Smooth muscle cell of the brain vasculature (primary cell): ENCODE measurements around the gene POMZP3.
A peak's percentile ranks its signal among the peaks of the same experiment; 100 is the strongest.
"Not testable (repeated sequence)": the region's sequence is repeated elsewhere in the genome, so short reads cannot be mapped to it uniquely, and the experiment has no call there.

Experiments used
- DNase-seq: peaks from one replicate; pipeline ENCODE4 v3.0.0-alpha.2; 2012; ENCODE audit warnings: low read depth, low spot score

Gene POMZP3

DNA sequence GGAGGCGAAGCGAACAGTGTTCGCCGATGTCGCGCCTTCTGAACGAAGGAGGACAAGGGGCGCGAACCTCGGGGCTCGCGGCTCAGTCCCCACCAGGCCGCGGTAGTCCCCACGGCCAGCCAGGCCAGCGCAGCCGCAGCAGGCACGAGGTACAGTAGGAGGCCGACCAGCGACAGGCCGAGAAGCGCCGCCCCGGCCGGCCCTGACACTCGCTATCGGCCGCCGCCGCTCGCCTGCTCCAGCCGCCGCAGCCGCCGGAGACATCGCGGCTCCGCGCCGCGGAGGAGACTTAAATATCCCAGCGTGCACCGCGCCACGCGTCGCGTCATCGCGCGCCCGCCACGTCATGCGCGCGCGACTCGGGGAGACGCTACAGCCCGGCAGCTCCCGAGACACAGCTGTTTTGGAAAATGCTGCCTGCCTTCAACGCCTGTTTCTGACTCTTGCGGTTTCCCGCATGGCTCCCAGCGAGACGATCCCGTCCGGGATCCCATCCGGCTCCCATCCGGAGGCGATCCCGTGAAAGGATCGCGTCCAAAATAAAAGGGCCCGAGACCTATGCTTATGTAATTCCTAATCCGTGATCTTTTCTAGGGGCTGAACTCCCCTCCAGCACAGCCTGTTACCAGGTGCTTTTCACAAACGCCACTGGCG is at the start of gene POMZP3:
POMZP3 (minus strand) TSS at position 291 of the 654 bp plus-strand sequence. CDS start 1,215 bp downstream, outside the sequence.
- DNase-seq = not testable (repeated sequence)

DNA sequence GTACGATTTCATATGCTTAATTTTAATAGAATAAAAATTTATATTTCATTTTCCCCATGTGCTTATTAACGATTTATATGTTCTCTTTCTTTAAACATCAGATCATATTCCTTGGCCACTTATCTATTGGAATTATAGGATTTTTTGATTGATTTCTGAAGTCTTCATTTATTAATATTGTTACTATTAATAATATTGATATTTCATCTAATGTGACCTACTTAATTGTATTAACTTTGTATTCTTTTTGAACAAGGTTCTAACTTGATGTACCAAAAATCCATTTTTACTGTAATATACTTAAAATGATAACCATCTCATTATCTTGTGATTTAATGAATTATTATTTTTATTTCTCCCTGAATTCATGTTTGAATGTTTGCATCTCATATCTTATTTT is 48.7 kb upstream of the POMZP3 start:
- not testable (repeated sequence) for DNase-seq

DNA sequence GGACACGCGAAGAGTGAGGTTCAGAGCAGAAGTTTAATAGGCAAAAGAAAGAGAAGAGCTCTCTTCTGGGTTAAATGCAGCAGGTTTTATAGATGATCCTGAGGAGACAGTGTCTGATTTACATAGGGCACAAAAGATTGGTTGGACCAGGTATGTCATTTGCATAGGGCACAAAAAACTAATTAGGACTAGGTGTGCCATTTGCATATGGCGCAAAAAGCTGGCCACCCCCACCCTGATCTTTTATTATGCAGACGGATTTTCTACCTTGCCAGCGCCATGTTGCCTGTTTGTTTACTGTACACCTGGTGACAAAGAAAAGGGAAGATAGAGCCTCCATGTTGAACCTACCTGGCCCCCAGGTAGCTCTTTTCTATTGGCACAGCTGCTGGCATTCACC is 46.3 kb upstream of the POMZP3 start:
- DNase-seq = not testable (repeated sequence)

DNA sequence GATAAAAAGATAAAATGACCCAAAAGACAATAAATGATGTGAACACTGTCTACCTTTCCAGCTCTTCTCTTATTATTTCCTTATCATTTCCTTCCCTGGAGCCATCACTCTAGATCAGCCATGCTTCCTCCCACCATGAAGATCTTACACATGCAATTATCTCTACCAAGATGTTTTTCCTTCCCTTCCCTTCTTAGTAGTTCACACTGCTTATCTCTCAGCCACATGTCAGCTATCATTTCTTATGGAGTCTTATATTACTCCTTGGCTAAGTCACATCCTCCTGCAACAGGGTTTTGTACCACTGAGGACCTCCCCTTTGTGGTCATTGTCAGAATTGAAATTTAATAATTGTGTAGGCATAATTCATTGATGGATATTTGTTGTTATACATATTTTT is 32.1 kb upstream of the POMZP3 start:
- DNase-seq = not testable (repeated sequence)

DNA sequence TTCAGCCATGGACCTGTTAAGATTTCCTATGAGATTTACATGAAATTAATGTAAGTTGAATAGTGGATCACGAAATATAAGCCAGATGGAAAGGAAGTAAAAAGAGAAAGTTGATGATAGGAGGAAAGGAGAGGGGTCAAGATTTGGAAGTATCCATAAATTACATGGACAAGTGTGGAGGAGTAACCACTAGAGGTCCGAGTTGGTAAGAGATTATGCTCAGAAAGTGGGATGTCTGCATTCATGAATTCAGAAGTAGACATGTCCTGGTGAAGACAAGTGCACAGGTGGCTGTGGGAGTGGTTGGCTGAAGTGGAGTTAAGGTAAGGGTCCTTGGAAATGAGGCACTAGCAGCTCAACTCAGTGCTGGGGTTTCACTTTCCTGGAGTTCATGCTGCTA is 29.3 kb upstream of the POMZP3 start:
- DNase-seq = not testable (repeated sequence)

DNA sequence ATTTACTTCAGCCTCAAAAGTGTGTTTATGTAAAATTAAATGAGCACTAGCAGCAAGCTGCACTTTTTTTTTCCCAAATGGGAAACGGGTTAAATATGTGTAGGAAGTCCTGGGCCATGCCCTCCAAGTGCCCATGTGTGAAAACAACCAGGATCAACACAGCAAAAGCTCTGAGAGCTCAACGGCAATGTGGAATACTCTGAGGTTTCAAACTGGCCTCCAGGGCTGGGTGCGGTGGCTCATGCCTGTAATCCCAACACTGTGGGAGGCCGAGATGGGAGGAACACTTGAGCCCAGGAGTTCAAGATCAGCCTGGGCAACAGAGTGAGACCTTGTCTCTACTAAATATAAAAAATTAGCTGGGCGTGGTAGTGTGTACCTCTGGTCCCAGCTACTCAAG is 15.5 kb upstream of the POMZP3 start:
- DNase-seq = not testable (repeated sequence)

DNA sequence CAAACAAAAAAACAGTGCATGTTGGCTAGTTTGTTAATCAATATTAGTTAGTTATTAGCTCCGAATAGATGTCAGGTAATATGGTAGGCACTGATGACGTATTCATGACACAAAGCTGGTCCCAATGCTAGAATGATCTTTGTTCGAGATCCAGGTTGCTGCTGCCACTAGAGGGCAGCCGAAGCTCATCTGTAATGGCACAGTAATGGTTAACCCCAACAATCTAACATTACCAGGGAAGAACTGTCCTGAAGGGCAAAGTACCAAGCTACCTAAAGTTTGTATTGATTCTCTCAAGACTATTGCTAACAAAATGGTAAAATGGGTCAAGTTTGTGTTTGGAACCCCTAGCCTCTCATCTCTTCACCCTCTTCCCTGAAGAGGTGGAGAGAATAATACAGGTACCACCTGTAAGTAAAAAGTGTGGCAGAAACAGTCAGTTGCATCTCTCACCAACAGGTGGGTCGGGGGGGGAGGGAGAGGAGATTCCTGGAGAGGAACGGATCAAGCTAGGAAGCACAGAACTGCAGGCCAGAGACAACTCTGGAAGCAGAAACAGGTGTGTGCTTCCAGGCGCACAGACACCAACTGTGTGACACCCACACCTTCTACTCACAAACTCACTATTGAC is 10.1 kb upstream of the POMZP3 start:
- not testable (repeated sequence) for DNase-seq

DNA sequence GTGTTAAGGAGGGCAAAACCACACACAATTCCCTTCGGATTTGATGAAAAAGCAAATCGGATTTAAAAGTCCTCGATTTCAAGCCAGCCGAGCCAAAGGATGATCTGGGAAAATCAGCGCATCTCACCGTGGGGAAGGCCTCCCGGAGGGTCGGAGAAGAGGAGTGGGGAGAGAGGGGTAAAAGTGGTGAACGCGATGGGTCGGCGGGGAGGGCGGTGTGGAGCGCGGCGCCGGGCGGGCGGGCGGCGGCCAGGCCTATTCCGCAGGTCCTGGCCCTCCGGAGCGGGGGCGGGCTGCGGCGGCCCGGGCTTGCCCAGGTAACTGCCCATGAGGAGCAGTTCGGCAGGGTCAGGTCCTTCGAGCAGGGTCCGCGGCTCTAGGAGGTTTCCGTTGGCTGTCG is 498 bp downstream of the POMZP3 start:
- DNase-seq = not testable (repeated sequence)

DNA sequence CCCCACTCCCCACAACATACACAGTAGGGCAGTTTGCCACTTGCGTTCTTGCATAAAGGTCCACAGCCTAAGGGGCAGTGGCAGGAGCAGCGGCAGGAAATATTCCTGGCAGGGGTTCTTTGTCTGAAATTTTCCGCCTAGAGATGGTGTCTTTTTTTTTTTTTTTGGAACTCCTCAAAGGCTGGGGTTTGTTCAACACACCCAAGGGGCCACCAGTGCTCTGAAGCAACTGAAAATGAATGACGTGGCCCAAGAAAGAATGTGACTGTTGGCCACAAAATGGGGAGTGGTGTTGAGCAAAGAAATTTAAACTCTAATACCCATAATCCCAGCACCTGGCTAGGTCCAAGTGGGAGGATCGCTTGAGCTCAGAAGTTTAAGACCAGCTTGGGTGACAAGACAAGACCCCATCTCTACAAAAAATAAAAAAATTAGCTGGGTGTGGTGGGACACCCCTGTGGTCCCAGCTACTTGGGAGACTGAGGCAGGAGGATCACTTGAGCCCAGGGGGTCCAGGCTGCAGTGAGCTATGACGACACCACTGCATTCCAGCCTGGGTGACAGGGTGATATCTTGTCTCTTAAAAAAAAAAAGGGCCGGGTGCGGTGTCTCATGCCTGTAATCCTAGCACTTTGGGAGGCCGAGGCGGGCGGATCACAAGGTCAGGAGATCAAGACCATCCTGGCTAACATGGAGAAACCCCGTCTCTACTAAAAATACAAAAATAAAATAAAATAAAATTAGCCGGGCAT is 7.5 kb downstream of the POMZP3 start:
- DNase-seq = not testable (repeated sequence)

DNA sequence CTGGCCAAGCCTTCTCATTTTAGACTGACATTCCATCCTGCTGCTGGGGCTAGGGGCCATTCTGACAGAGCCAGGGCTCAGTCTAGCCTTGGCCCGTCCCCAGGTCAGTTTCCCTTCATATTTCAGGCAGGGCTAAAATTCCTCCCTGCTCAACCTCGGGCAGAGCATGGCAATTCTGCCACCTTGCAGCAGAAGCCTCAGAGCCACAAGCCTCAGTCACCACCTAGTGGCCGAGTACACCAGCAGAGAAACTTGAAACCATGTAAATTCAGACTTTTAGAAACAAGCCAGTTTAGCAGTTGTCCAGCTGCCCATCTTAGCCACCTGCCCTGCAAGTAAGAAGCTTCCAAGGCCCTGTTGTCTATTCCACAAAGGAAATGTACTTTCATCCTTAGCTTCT is 13.3 kb downstream of the POMZP3 start:
- DNase-seq = not testable (repeated sequence)

DNA sequence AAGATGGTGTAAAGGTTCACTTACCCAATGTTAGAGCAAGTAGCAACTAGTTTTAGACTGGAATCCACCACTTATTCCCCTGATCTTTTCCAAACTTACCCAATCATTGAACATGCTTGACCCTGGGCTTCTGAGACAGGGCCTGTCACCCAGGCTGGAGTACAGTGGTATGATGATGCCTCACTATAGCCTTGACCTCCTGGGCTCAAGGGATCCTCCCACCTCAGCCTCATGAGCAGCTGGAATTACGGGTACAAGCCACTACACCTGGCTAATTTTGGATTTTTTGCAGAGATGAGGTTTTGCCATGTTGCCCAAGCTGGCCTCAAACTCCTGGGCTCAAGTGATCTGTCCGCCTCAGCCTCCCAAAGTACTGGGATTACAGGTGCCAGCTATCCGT is 14.8 kb downstream of the POMZP3 start:
- DNase-seq = not testable (repeated sequence)

DNA sequence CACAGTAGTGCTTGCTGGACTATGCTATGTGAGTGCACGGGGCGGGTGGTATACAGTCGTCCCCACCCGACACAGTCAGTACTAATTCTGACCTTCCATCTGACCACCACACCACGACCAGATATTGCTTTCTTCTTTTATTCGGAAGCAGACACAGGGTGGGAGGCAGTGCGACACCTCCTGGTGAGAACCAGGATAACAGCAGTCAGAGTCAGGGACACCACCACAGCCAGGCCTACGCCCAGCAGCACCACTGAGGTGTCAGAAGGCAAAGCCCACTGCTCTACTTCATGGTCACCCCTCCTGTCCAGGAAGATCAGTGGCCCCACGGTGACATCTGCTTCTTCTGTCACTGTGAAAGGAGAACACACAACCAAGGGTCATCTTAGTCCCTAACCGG is 17.2 kb downstream of the POMZP3 start:
- DNase-seq = not testable (repeated sequence)

DNA sequence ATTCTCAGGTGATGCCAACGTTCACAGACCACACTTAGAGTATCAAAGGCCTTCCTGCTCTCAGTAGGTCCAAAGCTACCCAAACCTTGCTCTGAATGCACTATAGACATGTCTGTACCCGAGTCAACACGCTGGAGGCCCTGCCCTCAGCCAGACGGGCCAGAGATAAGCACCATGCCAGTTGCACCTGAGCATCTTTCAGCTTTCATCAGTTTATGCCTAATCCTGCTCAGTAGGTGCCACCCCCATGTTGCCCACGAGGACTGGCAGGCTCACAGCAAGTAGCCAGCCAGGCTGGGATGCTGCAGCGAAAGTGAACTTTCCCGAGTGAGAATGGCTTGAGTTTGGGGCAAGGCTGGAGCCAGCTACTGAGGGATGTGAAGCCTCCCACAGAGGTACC is 18.6 kb downstream of the POMZP3 start:
- DNase-seq = not testable (repeated sequence)

DNA sequence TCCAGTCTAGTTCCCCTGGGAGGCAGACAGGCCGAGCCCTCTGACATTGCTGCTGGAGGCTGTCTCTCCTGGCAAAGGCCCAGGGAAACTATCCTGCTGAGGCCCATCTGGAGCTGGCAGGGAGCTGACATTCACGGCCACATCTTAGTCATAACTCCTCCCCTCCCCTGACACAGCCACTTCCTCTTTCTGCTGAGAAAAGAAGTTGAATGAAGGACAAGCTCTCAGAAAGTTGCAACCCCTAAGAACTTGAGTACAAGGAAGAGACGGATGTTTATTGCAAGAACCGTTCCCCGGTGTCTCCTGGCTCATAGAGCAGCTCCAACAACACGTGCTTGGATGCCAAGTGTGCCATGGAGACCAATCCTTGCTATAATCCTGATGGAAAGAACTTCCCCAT is 21.1 kb downstream of the POMZP3 start:
- DNase-seq = peak; percentile 70

DNA sequence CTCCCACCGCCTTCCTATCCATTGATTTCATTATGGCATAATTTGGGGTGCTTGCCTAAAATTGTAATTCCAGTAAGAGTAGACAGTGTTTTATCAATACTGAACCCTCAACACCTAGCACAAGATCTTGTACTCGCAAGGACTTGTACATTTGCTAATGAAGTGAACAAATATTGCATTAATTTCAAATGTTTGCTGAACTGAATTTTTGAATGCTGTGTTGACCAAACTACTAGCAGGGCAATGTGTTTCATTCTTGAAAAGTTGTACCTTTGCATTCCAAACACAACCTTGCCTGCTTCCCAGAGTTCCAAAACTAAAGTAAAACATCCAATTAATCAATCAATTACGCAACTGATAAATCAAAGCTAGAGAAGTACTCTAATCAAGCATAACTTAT is 26.4 kb downstream of the POMZP3 start:
- DNase-seq = not testable (repeated sequence)

DNA sequence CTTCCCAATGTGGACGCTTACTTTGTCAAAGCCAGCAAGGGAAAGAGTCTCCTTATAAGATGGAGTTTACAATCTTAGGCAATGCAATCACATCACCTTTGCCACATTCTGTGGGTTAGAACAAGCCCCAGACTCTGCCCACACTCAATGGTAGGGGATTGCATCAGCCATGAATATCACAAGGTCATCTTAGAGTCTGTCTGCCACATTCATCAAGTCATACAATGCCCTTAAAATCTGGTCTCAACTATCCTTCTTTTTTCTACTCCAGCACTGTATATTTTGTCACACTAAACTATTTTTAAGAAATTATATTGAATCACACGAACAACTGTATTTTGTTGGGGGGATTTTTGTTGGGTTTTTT is 27.0 kb downstream of the POMZP3 start:
- not testable (repeated sequence) for DNase-seq

DNA sequence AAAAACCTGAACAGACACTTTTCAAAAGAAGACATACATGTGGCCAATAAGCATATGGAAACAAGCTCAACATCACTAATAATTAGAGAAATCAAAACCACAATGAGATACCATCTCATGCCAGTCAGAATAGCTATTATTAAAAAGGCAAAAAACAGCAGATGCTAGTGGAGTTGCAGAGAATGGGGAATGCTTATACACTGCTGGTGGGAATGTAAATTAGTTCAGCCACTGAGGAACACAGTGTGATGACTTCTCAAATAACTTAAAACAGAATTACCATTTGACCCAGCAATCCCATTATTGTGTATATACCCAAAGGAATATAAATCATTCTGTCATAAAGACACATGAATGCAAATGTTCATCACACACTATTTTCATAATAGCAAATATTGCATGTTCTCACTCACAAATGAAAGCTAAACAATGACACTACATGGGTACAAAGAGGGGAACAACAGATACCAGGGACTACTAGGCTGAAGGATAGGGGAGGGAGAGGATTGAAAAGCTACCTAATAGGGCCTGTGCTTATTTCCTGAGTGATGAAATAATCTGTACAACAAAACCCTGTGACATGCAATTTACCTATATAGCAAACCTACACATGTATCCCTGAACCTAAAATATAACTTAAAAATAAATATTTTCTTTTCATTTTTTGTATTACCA is 28.4 kb downstream of the POMZP3 start:
- DNase-seq = not testable (repeated sequence)

DNA sequence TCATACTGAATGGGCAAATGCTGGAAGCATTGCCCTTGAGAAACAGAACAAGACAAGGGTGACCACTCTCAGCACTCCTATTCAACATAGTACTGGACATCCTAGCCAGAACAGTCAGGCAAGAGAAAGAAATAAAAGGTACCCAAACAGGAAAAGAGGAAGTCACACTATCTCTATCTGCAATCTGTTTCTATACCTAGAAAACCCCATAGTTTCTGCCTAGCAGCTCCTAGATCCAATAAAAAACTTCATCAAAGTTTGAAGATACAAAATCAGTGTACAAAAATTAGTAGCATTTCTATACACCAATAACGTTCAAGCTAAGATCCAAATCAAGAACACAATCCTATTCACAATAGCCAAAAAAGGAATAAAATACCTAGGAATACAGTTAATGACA is 29.8 kb downstream of the POMZP3 start:
- DNase-seq = not testable (repeated sequence)

DNA sequence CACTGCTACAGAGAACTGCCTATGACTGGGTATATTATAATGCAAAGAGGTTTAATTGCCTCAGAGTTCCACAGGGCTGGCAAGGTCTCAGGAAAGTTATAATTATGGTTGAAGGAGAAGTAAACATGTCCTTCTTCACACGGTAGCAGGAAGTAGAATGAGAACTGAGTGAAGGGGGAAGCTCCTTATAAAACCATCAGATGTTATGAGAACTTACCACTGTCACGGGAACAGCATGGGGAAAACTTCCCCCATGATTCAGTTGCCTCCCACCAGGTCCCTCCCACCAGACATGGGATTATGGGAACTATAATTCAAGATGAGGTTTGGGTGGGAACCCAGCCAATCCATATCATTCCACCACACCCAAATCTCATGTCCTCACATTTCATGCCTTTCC is 34.4 kb downstream of the POMZP3 start:
- DNase-seq = not testable (repeated sequence)

DNA sequence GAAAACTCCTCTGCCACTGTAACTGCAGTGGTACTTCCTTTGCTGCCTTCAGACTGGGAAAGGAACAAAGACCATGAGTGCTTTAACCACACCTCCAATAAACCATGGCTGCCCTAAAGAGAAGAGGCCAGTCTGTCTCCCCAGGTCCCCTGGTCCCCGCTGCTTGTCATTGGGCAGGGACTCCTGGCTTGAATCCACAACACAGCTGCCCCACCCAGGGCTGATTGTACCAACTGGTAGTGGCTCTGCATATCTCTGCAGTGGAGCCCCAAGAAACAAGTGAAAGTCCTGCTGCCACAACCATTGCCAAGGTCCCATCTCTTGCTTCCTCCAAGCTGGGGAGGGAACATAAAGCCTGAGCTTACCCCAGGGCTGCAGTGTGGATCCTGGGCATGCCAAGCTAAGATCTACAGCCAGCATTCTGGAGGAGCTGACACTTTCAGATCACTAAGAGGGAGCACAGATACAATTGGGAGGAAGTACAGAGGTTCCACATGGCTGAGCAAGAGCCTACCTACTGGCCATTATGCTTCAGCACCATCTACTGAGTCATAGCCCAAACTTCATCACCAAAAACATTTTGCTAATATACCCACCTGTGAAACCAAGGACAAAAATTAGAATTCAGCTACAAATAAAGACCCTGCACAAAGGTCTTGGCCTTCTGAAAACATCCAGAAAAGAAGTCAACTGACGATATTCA is 35.3 kb downstream of the POMZP3 start:
- DNase-seq = not testable (repeated sequence)

DNA sequence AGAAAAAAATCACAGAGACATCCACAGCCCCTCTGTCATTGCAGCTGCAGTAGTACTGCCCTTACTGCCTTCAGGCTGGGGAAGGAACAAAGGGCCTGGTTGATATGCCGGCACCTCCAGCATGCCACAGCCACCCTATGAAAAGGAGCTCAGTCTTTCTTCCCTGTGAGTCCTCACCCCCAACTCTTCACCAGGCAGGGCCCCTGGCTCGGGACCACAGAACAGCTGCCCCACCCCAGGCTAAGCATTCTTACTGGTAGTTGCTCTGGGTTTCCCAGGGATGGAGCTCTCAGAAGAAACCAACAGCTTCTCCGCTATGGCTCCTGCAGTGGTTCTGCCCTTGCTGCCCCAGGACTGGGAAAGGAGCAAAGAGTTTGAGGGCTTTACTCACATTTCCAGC is 36.0 kb downstream of the POMZP3 start:
- not testable (repeated sequence) for DNase-seq
